H9 (cell line): ENCODE results near the gene SLC25A2. TPM values are rescaled to one million over a fixed set of nuclear protein-coding genes. Genes with fewer than 3 reads are reported as not detected.

ENCODE experiments used
- DNase-seq: peaks from one replicate; pipeline ENCODE4 v3.0.0-alpha.2; 2017
- H2AFZ ChIP-seq: one replicate; pipeline ENCODE4 v1.6.1; 2013; ENCODE audit warnings: mild to moderate bottlenecking, low read length, control low read depth, moderate library complexity
- H2AK5ac ChIP-seq: 2 replicates; pipeline ENCODE4 v1.6.1; 2013; ENCODE audit warnings: low read length, control low read depth, mixed read lengths; ENCODE audit not compliant: insufficient read length
- H2BK120ac ChIP-seq: one replicate; pipeline ENCODE4 v1.6.1; 2013; ENCODE audit warnings: low read depth, mild to moderate bottlenecking, low read length, control low read depth, inconsistent platforms; ENCODE audit not compliant: poor library complexity, severe bottlenecking
- H2BK12ac ChIP-seq: 2 replicates; pipeline ENCODE4 v1.6.1; 2013; ENCODE audit warnings: low read length, control low read depth, mixed read lengths, low read depth; ENCODE audit not compliant: insufficient read length
- H2BK15ac ChIP-seq: 2 replicates; pipeline ENCODE4 v1.6.1; 2013; ENCODE audit warnings: low read depth, low read length, control low read depth
- H2BK20ac ChIP-seq: one replicate; pipeline ENCODE4 v1.6.1; 2013; ENCODE audit warnings: low read depth, mild to moderate bottlenecking, low read length, control low read depth, inconsistent platforms; ENCODE audit not compliant: poor library complexity, severe bottlenecking
- H2BK5ac ChIP-seq: 2 replicates; pipeline ENCODE4 v1.6.1; 2013; ENCODE audit warnings: low read length, control low read depth, mixed read lengths; ENCODE audit not compliant: insufficient read length
- H3K14ac ChIP-seq: 2 replicates; pipeline ENCODE4 v1.6.1; 2013; ENCODE audit warnings: low read length, control low read depth; ENCODE audit not compliant: insufficient read depth
- H3K18ac ChIP-seq: 2 replicates; pipeline ENCODE4 v1.6.1; 2013; ENCODE audit warnings: low read depth, mild to moderate bottlenecking, mixed read lengths, low read length, control low read depth; ENCODE audit not compliant: insufficient read length
- H3K23ac ChIP-seq: 2 replicates; pipeline ENCODE4 v1.6.1; 2013; ENCODE audit warnings: low read length, control low read depth, mixed read lengths, low read depth; ENCODE audit not compliant: insufficient read length
- H3K23me2 ChIP-seq: 2 replicates; pipeline ENCODE4 v1.6.1; 2013; ENCODE audit warnings: low read depth, mild to moderate bottlenecking, mixed read lengths, low read length, control low read depth; ENCODE audit not compliant: insufficient read length, poor library complexity, severe bottlenecking
- H3K27ac ChIP-seq: 2 replicates; pipeline ENCODE4 v1.5.1; 2013; ENCODE audit warnings: low read length, control low read depth, mixed read lengths, low read depth; ENCODE audit not compliant: insufficient read length
- H3K27me3 ChIP-seq: 2 replicates; pipeline ENCODE4 v1.6.1; 2013; ENCODE audit warnings: low read length, control low read depth, inconsistent platforms; ENCODE audit not compliant: insufficient read depth
- H3K4ac ChIP-seq: 2 replicates; pipeline ENCODE4 v1.6.1; 2013; ENCODE audit warnings: low read depth, mild to moderate bottlenecking, control low read depth, inconsistent platforms, low read length, moderate library complexity
- H3K4me1 ChIP-seq: 2 replicates; pipeline ENCODE4 v1.6.1; 2013; ENCODE audit warnings: low read length, control low read depth, inconsistent platforms; ENCODE audit not compliant: insufficient read depth
- H3K4me2 ChIP-seq: 2 replicates; pipeline ENCODE4 v1.6.1; 2013; ENCODE audit warnings: low read length, control low read depth, mixed read lengths; ENCODE audit not compliant: insufficient read length, insufficient read depth
- H3K56ac ChIP-seq: 2 replicates; pipeline ENCODE4 v1.6.1; 2013; ENCODE audit warnings: low read depth, mild to moderate bottlenecking, mixed read lengths, low read length, control low read depth; ENCODE audit not compliant: insufficient read length
- H3K79me1 ChIP-seq: 2 replicates; pipeline ENCODE4 v1.6.1; 2013; ENCODE audit warnings: low read depth, mild to moderate bottlenecking, moderate library complexity, low read length, control low read depth, inconsistent platforms; ENCODE audit not compliant: insufficient read depth, poor library complexity, severe bottlenecking
- H3K79me2 ChIP-seq: 2 replicates; pipeline ENCODE4 v1.6.1; 2013; ENCODE audit warnings: low read length, control low read depth, inconsistent platforms; ENCODE audit not compliant: insufficient read depth
- H3K9ac ChIP-seq: 2 replicates; pipeline ENCODE4 v1.6.1; 2013; ENCODE audit warnings: low read length, control low read depth, mixed read lengths; ENCODE audit not compliant: insufficient read length; ENCODE audit errors: extremely low read depth
- H3K9me3 ChIP-seq: one replicate; pipeline ENCODE4 v1.6.1; 2013; ENCODE audit warnings: low read depth, low read length, inconsistent platforms; ENCODE audit not compliant: control insufficient read depth
- H3T11ph ChIP-seq: one replicate; pipeline ENCODE4 v1.6.1; 2013; ENCODE audit warnings: mild to moderate bottlenecking, low read length, control low read depth, inconsistent platforms
- H4K20me1 ChIP-seq: one replicate; pipeline ENCODE4 v1.6.1; 2013; ENCODE audit not compliant: control insufficient read depth, insufficient read length, insufficient read depth
- H4K5ac ChIP-seq: 2 replicates; pipeline ENCODE4 v1.6.1; 2013; ENCODE audit warnings: low read depth, mild to moderate bottlenecking, mixed read lengths, low read length, control low read depth; ENCODE audit not compliant: insufficient read length
- H4K8ac ChIP-seq: replicated peaks from 2 replicates; pipeline ENCODE4 v1.6.1; 2013; ENCODE audit warnings: low read length, control low read depth, mixed read lengths, low read depth; ENCODE audit not compliant: insufficient read length
- H4K91ac ChIP-seq: 2 replicates; pipeline ENCODE4 v1.6.1; 2013; ENCODE audit warnings: low read depth, mild to moderate bottlenecking, moderate library complexity, mixed read lengths, low read length, control low read depth; ENCODE audit not compliant: insufficient read length
- H3K27ac Mint-ChIP-seq, 3 experiments: 2 replicates in 2 of 3; 3 replicates in 1 of 3; pipeline ENCODE4 v1.8.0; 2020 to 2021; ENCODE audit warnings: mixed read lengths in 3 of 3, mild to moderate bottlenecking in 1 of 3, moderate library complexity in 1 of 3
- H3K27me3 Mint-ChIP-seq: 2 replicates; pipeline ENCODE4 v1.8.0; 2021; ENCODE audit warnings: low read depth, mild to moderate bottlenecking, moderate library complexity, mixed read lengths
- H3K36me3 Mint-ChIP-seq, 3 experiments: 2 replicates in 2 of 3; 3 replicates in 1 of 3; pipeline ENCODE4 v1.8.0; 2020 to 2021; ENCODE audit warnings: low read depth in 3 of 3, mixed read lengths in 3 of 3; ENCODE audit not compliant: insufficient read depth in 1 of 3
- H3K4me1 Mint-ChIP-seq, 2 experiments: 2 replicates each; pipeline ENCODE4 v1.8.0; 2020; ENCODE audit warnings: mixed read lengths in 2 of 2
- H3K4me3 Mint-ChIP-seq, 2 experiments: 2 replicates in 1 of 2; 3 replicates in 1 of 2; pipeline ENCODE4 v1.8.0; 2020 to 2021; ENCODE audit warnings: mild to moderate bottlenecking in 2 of 2, mixed read lengths in 2 of 2, moderate library complexity in 1 of 2
- H3K9me3 Mint-ChIP-seq, 2 experiments: 2 replicates in 1 of 2; 3 replicates in 1 of 2; pipeline ENCODE4 v1.8.0; 2020; ENCODE audit warnings: mild to moderate bottlenecking in 2 of 2, mixed read lengths in 2 of 2, moderate library complexity in 1 of 2
- WGBS: extraction: QIAGEN DNeasy Blood & Tissue Kit; methylation state at CpG from one replicate; pipeline ENCODE4 v1.1.7; 2013; ENCODE audit warnings: missing lambda C conversion rate, low lambda C conversion rate, mixed read lengths; ENCODE audit not compliant: insufficient read length; ENCODE audit errors: extremely low coverage; 5-methylcytosine and 5-hydroxymethylcytosine counted together
- total RNA-seq: library from RNA; stranded (reverse); gene quantifications from 2 replicates; pipeline ENCODE4 v1.2.1, GENCODE V29; 2021
- TF ChIP-seq, protein P1 (sequence below): fragments of 200-600 bp; sonication (generic); conservative IDR thresholded peaks from 3 replicates; pipeline ENCODE4 v1.8.0; 2021; ENCODE audit warnings: antibody characterized with exemption, mild to moderate bottlenecking

The SLC25A2 gene
- total RNA-seq, 1 experiment from 2014 or later, result not detected

DNA sequence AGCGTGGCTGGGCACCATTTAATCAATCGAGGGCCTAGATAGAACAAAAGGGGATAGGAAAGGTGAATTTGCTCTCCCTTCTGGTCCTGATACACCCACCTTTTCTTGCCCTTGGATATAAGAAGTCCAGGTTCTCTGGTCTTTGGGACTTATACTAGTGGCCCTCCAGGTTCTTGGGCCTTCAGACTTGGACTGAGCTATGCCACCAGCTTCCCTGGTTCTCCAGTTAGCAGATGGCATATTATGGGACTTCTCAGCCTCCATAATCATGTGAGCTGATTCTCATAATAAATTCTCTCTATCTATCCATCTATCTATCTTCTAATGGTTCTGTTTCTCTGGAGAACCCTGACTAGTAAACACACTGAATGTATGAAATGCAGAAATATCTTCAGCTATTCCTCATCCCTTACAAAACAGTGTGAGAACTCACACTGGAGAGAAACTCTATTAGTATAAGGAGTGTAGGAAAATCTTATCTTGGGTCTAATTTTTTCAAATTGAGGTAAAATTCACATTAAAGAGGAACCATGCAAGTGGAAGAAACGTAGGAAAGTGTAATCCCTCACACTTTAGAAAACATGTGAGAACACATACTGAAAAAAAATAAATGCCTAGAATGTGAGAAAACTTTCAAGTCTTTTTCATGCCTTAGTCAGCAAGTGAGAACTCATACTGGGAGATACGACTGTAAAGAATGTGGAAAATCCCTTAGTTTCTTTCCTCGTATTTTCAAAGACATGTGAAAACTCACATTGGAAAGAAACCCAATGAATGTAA is 43.2 kb downstream of the SLC25A2 start:
- DNase-seq, result no peak
- Histone ChIP-seq H4K91ac (no peak overlapping the region), H2BK120ac (no peak overlapping the region), H3K23ac (no peak overlapping the region), H3K79me1 (no peaks in the 10 kb centered on the region), H2BK15ac (no peak overlapping the region), H3K4me1 (no peaks in the 10 kb centered on the region), H2BK5ac (no peak overlapping the region), H2AFZ (no peak overlapping the region), H3K27me3 (no peaks in the 10 kb centered on the region), H4K8ac (no peak overlapping the region), H3K4me2 (no peak overlapping the region), H3K9ac (no peak overlapping the region), H3K56ac (no peak overlapping the region), H3K79me2 (no peaks in the 10 kb centered on the region), H3K27ac (no peak overlapping the region), H4K20me1 (no peaks in the 10 kb centered on the region), H3K4ac (no peak overlapping the region), H3K14ac (no peak overlapping the region), H3K18ac (no peak overlapping the region), H3K23me2 (no peaks in the 10 kb centered on the region), H3K9me3 (peaks cover 61% of the 10 kb centered on the region), H3T11ph (no peak overlapping the region), H2BK12ac (no peak overlapping the region), H2AK5ac (no peak overlapping the region), H4K5ac (no peak overlapping the region), H2BK20ac (no peak overlapping the region)
- no peaks in the 10 kb centered on the region for H3K4me1 Mint-ChIP-seq
- WGBS, result no CpG with 5 or more reads among the region's 5 CpGs
- peaks cover 1% of the 10 kb centered on the region; the same call in 1 of the 2 replicates for H3K27me3 Mint-ChIP-seq
- TF ChIP-seq, protein P1, sequence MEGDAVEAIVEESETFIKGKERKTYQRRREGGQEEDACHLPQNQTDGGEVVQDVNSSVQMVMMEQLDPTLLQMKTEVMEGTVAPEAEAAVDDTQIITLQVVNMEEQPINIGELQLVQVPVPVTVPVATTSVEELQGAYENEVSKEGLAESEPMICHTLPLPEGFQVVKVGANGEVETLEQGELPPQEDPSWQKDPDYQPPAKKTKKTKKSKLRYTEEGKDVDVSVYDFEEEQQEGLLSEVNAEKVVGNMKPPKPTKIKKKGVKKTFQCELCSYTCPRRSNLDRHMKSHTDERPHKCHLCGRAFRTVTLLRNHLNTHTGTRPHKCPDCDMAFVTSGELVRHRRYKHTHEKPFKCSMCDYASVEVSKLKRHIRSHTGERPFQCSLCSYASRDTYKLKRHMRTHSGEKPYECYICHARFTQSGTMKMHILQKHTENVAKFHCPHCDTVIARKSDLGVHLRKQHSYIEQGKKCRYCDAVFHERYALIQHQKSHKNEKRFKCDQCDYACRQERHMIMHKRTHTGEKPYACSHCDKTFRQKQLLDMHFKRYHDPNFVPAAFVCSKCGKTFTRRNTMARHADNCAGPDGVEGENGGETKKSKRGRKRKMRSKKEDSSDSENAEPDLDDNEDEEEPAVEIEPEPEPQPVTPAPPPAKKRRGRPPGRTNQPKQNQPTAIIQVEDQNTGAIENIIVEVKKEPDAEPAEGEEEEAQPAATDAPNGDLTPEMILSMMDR, result no peak
- no peak overlapping the region for H3K4me3 Mint-ChIP-seq
- H3K27ac Mint-ChIP-seq, result no peak overlapping the region
- peaks cover 15 to 66% (median 46%) of the 10 kb centered on the region in 3 experiments for H3K36me3 Mint-ChIP-seq
- peaks cover 88 to 98% of the 10 kb centered on the region in 2 experiments for H3K9me3 Mint-ChIP-seq
